H1 (cell line): ENCODE results near the gene SRSF3. TPM values are rescaled to one million over a fixed set of nuclear protein-coding genes. Genes with fewer than 3 reads are reported as not detected.

Source experiments
- ATF3 ChIP-seq: IDR thresholded peaks from 2 replicates; pipeline ENCODE4 v1.6.1; 2011; ENCODE audit warnings: low read depth, mild to moderate bottlenecking, low read length; ENCODE audit not compliant: insufficient read depth
- BACH1 ChIP-seq: IDR thresholded peaks from 2 replicates; pipeline ENCODE4 v1.6.1; 2012; ENCODE audit warnings: low read length, improper control_type of control experiment
- BCL11A ChIP-seq, 2 experiments: IDR thresholded peaks; one replicate each; pipeline ENCODE4 v1.6.1; 2011; ENCODE audit warnings: low read depth in 2 of 2, low read length in 2 of 2, mild to moderate bottlenecking in 2 of 2
- CBX5 ChIP-seq: fragments of 300-800, 300-1000 bp; sonication (generic); IDR thresholded peaks from 2 replicates; pipeline ENCODE4 v1.7.1; 2016; ENCODE audit warnings: antibody characterized with exemption, low read length, low read depth
- CREB1 ChIP-seq: IDR thresholded peaks from 2 replicates; pipeline ENCODE4 v1.6.1; 2012; ENCODE audit warnings: inconsistent platforms
- CTCF ChIP-seq, 3 experiments: IDR thresholded peaks; 1 replicate in 2 of 3; 2 replicates in 1 of 3; pipeline versions ENCODE4 v1.5.1 to v1.6.1; 2011; ENCODE audit warnings: low read length in 3 of 3, mild to moderate bottlenecking in 3 of 3, inconsistent platforms in 2 of 3, low read depth in 1 of 3, moderate library complexity in 1 of 3; ENCODE audit not compliant: insufficient read depth in 1 of 3; ENCODE audit errors: control extremely low read depth in 1 of 3
- E2F6 ChIP-seq: IDR thresholded peaks from 2 replicates; pipeline ENCODE4 v1.6.1; 2012; ENCODE audit warnings: inconsistent platforms
- EP300 ChIP-seq, 2 experiments: IDR thresholded peaks; 1 replicate in 1 of 2; 2 replicates in 1 of 2; pipeline ENCODE4 v1.6.1; 2011 to 2012; ENCODE audit warnings: low read depth in 2 of 2, low read length in 2 of 2, mild to moderate bottlenecking in 2 of 2, borderline replicate concordance in 1 of 2, inconsistent platforms in 1 of 2, moderate library complexity in 1 of 2
- JUND ChIP-seq: IDR thresholded peaks from 2 replicates; pipeline ENCODE4 v1.6.1; 2011; ENCODE audit warnings: mild to moderate bottlenecking, improper control_type of control experiment, low read length
- MAX ChIP-seq: IDR thresholded peaks from 2 replicates; pipeline ENCODE4 v1.6.1; 2012; ENCODE audit warnings: inconsistent platforms
- NANOG ChIP-seq: IDR thresholded peaks from 2 replicates; pipeline ENCODE4 v1.6.1; 2011; ENCODE audit warnings: low read length, low read depth, mild to moderate bottlenecking, inconsistent platforms; ENCODE audit not compliant: insufficient read depth, poor library complexity, severe bottlenecking
- POLR2AphosphoS5 ChIP-seq: IDR thresholded peaks from 2 replicates; pipeline ENCODE4 v1.6.1; 2011; ENCODE audit warnings: low read depth, low read length
- RAD21 ChIP-seq, 2 experiments: IDR thresholded peaks in 1 of 2; conservative IDR thresholded peaks in 1 of 2; 2 replicates each; pipeline ENCODE4 v1.6.1; 2011; ENCODE audit warnings: low read depth in 2 of 2, low read length in 2 of 2, improper control_type of control experiment in 1 of 2, inconsistent platforms in 1 of 2, mild to moderate bottlenecking in 1 of 2, moderate library complexity in 1 of 2
- TAF7 ChIP-seq: optimal IDR thresholded peaks from 2 replicates; pipeline ENCODE3; 2011; ENCODE audit warnings: low read depth, mild to moderate bottlenecking, inconsistent platforms, low read length, moderate library complexity, borderline replicate concordance
- polyA plus RNA-seq, 7 experiments: library from polyadenylated mRNA; depleted of rRNA in 3 of 7; stranded (reverse) in 5 of 7; unstranded in 2 of 7; fragments of >200 nt in 5 of 7; fragments of 200-250 nt in 2 of 7; gene quantifications; 1 replicate in 5 of 7; 2 replicates in 1 of 7; 4 replicates in 1 of 7; pipeline versions ENCODE4 v1.2.1 to v1.2.3, GENCODE V29; 2011 to 2013; ENCODE audit warnings: missing spikeins in 2 of 7, mixed read lengths in 2 of 7
- total RNA-seq: library from RNA; stranded (reverse); fragmentation: NEBNext Ultra II Directional; extraction: Animal tissue kit (Norgen Biotek cat#: 25700); gene quantifications from 2 replicates; pipeline ENCODE4 v1.2.1, GENCODE V29; 2021

Gene SRSF3
- total and polyA plus RNA-seq, 2 of the 8 experiments (the other 6 are each of a cell fraction or from before 2014, with no cell fraction given): 471 to 689 TPM

GRCh38 chr6:36615018-36615761, 21.0 kb downstream of the SRSF3 start (continued):
- TF ChIP-seq MAX (no peak), TAF7 (no peak), BACH1 (no peak), CREB1 (no peak), CTCF (IDR thresholded peaks at IDR 0.05; ENCODE audit: control extremely low read depth in 1 of 3, insufficient read depth in 1 of 3, low read depth in 1 of 3, low read length in 3 of 3) (peak; percentile 47 to 77 (median 75)), RAD21 (IDR thresholded peaks at IDR 0.05 in 1 of 2, conservative IDR thresholded peaks at IDR 0.05 in 1 of 2; ENCODE audit: low read depth in 2 of 2, low read length in 2 of 2) (peak; percentile 85 to 86), E2F6 (no peak), BCL11A (IDR thresholded peaks at IDR 0.05; ENCODE audit: low read depth in 2 of 2, low read length in 2 of 2) (no peak), EP300 (IDR thresholded peaks at IDR 0.05; ENCODE audit: borderline replicate concordance in 1 of 2, low read depth in 2 of 2, low read length in 2 of 2) (no peak), POLR2AphosphoS5 (no peak), NANOG (no peak), JUND (peak; percentile 78), ATF3 (peak; percentile 89), CBX5 (no peak)
- TF ChIP-seq, all 59 proteins: peak for 7
